Activated naive CD8-positive, alpha-beta T cell treated with anti-CD3 and anti-CD28 coated beads, Interleukin-2, amount 10 ng/mL, durations not matched to agents 7 days and 5 days (primary cell): ENCODE measurements around the gene AP3D1. TPM values are rescaled to one million over a fixed set of nuclear protein-coding genes. Genes with fewer than 3 reads are reported as not detected.

Experiments
- ATAC-seq: fragments of 150-1000 bp; cut with Tn5 transposase; one replicate; pipeline ENCODE4 v1.10.0; 2021; ENCODE audit warnings: low read depth, moderate library complexity
- POLR2A ChIA-PET: fragments of 350-600 bp; sonication (Branson Sonifier 250); formaldehyde crosslinking; loops from one replicate; lab custom pipeline; 2021; ENCODE audit warnings: antibody characterized with exemption; lab: Charles Lee
- DNase-seq: peaks from one replicate; pipeline ENCODE4 v3.0.0; 2021
- H3K27ac Mint-ChIP-seq: one replicate; pipeline ENCODE4 v1.8.0; 2022; ENCODE audit warnings: mild to moderate bottlenecking, mixed read lengths
- H3K27me3 Mint-ChIP-seq: one replicate; pipeline ENCODE4 v1.8.0; 2022; ENCODE audit warnings: mild to moderate bottlenecking, moderate library complexity, mixed read lengths
- H3K36me3 Mint-ChIP-seq: one replicate; pipeline ENCODE4 v1.8.0; 2021; ENCODE audit warnings: mild to moderate bottlenecking, mixed read lengths
- H3K4me1 Mint-ChIP-seq: one replicate; pipeline ENCODE4 v1.8.0; 2021; ENCODE audit warnings: mixed read lengths
- H3K4me3 Mint-ChIP-seq: one replicate; pipeline ENCODE4 v1.8.0; 2022; ENCODE audit warnings: mild to moderate bottlenecking, moderate library complexity, mixed read lengths
- H3K9me3 Mint-ChIP-seq: one replicate; pipeline ENCODE4 v1.8.0; 2021; ENCODE audit warnings: mixed read lengths
- total RNA-seq, 2 experiments: library from RNA; stranded (reverse); gene quantifications; one replicate each; pipeline ENCODE4 v1.2.3, GENCODE V29; 2021

AP3D1 gene
- total RNA-seq, 2 experiments from 2014 or later, result 92.6 to 96.5 TPM

DNA sequence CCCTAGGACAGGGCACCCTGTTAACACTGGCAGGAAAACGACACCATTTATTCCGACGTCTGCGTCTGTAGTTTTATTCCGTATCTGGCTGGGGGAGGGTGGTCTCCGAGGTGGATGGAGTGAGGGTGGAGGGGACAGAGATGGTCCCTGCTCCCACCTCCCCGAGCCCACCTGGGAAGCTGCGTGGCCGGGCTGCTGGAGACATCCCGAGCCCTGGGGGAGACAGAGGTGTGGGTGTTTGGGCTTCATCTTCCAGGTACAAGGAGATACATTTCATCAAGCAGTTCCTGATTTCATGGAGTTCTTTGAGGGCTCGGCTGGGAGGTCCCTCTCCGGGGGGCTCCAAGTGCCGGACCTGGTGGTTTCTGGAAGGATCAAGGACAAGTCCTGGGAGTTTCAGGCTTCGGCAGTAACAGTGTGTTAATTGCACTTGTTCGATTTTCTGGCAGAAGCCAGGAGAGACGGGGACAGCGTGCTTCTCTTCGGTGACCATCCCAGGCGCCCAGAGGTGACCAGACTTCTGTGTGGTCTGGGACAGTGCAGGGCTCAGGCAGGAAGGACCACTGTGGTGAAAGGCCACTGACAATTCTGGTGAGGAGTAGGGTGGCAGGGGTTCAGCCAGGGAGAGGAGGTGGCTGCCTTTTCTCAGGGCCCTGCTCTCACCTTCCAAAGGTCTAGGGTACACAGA is 80.2 kb downstream of the AP3D1 start:
- peak overlapping the region; percentile 58 for H3K27ac Mint-ChIP-seq
- H3K9me3 Mint-ChIP-seq, result no peaks in the 10 kb centered on the region
- H3K4me3 Mint-ChIP-seq, result peak overlapping the region; percentile 7
- H3K4me1 Mint-ChIP-seq, result peaks cover 13% of the 10 kb centered on the region
- H3K36me3 Mint-ChIP-seq, result peaks cover 23% of the 10 kb centered on the region
- DNase-seq (no peak), ATAC-seq (no peak)
- no peaks in the 10 kb centered on the region for H3K27me3 Mint-ChIP-seq
- POLR2A ChIA-PET, result interaction anchor here (1.0 to 2.4 kb wide), 2 partner anchors 12 to 19 kb away, joined by 4 to 10 read pairs; no protein-coding TSS in a partner anchor

DNA sequence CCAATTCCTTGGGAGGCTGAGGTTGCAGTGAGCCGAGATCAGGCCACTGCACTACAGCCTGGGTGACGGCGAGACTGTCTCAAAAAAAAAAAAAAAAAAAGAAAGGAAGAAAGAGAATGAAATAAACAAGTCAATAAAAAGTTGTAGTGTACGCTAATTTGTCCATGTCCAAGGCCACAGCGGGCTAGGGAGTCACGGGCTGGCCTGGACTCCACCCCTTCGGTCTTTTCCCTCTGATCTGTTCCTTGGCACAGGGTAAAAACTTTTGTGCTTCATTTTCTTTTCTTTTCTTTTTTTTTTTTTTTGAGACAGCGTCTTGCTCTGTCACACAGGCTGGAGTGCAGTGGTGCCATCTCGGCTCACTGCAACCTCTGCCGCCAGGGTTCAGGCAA is 80.9 kb downstream of the AP3D1 start:
- no peaks in the 10 kb centered on the region for H3K27me3 Mint-ChIP-seq
- POLR2A ChIA-PET, result interaction anchor here (0.6 to 2.4 kb wide), 7 partner anchors 12 to 140 kb away, joined by 3 to 10 read pairs (median 5); no protein-coding TSS in a partner anchor
- H3K9me3 Mint-ChIP-seq, result no peaks in the 10 kb centered on the region
- no peak overlapping the region for H3K4me3 Mint-ChIP-seq
- no peak for ATAC-seq
- H3K4me1 Mint-ChIP-seq, result peaks cover 13% of the 10 kb centered on the region
- DNase-seq, result no peak
- peaks cover 23% of the 10 kb centered on the region for H3K36me3 Mint-ChIP-seq
- no peak overlapping the region for H3K27ac Mint-ChIP-seq

DNA sequence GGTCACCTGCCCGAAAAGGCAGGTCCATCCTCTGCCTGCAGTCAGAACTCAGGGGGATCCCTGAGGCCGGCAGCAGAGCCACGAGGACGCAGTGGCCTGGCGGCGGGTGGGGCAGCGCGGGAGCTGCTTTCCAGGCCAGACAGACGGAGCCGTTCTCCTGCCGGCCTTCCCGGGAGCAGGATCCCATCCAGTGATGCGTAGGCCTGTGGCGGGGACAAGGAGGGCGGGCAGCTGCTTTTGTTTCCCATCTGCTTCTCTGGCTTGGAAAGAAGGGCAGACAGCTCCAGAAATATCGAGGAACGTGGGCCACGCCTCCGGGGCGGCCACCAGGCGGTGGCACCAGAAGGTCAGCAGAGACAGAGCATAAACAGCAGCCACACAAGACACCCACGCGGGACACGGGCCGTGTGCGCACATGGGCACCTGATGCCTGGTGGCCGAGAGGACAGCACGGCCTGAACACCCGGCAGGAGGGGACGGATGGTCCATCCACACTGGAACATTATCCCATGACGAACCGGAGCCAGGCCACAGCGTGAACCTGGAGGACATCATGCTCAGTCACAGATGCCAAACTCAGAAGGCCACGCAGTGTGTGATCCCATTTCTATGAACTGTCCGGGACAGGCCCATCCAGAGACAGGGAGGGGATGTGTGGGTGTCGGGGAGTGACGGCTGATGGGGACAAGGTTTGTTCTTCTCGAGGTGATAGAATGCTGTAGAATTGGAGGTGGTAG is 86.4 kb downstream of the AP3D1 start:
- Mint-ChIP-seq H3K36me3 (peaks cover 2% of the 10 kb centered on the region), H3K9me3 (no peaks in the 10 kb centered on the region), H3K27me3 (no peaks in the 10 kb centered on the region), H3K4me1 (peaks cover 19% of the 10 kb centered on the region), H3K4me3 (no peak overlapping the region), H3K27ac (no peak overlapping the region)
- ATAC-seq, result no peak
- no peak for DNase-seq
- POLR2A ChIA-PET, result interaction anchor here (0.6 kb wide), 1 partner anchor 168 kb away, joined by 3 read pairs; no protein-coding TSS in a partner anchor

DNA sequence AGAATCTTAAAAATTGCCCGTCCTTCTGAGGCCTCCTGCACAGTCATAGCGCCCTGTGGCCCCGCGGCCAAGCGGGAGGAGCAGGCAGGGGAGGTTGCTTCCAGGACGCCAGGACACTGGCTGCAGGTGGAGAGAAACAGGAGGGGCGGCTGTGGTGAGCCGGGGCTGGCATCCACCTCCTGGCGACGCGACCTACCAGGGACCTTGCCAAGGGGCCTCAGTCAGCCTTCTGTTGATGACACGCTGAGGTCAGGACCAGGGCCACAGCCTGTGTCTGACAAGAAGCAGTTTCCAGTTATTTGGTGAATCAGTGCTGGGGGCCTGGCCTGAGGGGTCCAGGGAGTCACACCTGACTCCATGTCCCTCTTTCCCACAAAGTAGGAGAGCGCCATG is 87.0 kb downstream of the AP3D1 start:
- Mint-ChIP-seq H3K4me3 (no peak overlapping the region), H3K27ac (no peak overlapping the region), H3K36me3 (peaks cover 2% of the 10 kb centered on the region), H3K9me3 (no peaks in the 10 kb centered on the region), H3K4me1 (peaks cover 16% of the 10 kb centered on the region), H3K27me3 (no peaks in the 10 kb centered on the region)
- POLR2A ChIA-PET, result interaction anchor here (0.6 kb wide), 1 partner anchor 168 kb away, joined by 3 read pairs; no protein-coding TSS in a partner anchor
- ATAC-seq, result no peak
- no peak for DNase-seq

DNA sequence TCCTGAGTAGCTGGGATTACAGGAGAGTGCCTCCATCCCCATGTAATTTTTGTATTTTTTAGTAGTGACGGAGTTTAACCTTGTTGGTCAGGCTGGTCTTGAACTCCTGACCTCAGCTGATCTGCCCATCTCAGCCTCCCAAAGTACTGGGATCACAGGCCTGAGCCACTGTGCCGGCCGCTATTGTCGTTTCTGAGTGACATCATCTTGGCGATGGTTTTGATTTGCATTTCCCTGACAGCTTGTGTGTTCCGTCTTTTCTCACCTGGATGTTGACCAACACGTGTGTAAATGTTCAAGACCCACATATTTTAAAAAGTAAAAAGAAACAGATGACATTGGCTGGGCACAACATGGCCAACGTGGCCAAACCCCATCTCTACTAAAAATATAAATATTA is 87.5 kb downstream of the AP3D1 start:
- H3K36me3 Mint-ChIP-seq, result peaks cover 2% of the 10 kb centered on the region
- H3K27me3 Mint-ChIP-seq, result no peaks in the 10 kb centered on the region
- peaks cover 17% of the 10 kb centered on the region for H3K4me1 Mint-ChIP-seq
- DNase-seq (no peak), ATAC-seq (no peak)
- H3K27ac Mint-ChIP-seq, result peak overlapping the region; percentile 25
- no peak overlapping the region for H3K4me3 Mint-ChIP-seq
- no peaks in the 10 kb centered on the region for H3K9me3 Mint-ChIP-seq
- POLR2A ChIA-PET, result interaction anchor here (1.0 to 4.6 kb wide), 2 partner anchors 13 to 21 kb away, joined by 3 to 73 read pairs; partner anchors contain the start of gene MKNK2

- no peak for DNase-seq
- Mint-ChIP-seq H3K27ac (peak overlapping the region; percentile 90), H3K4me1 (peaks cover 17% of the 10 kb centered on the region), H3K9me3 (no peaks in the 10 kb centered on the region), H3K27me3 (no peaks in the 10 kb centered on the region), H3K4me3 (peak overlapping the region; percentile 91), H3K36me3 (no peaks in the 10 kb centered on the region)
- no peak for ATAC-seq
- POLR2A ChIA-PET, result interaction anchor here (0.6 to 4.6 kb wide), 7 partner anchors 12 to 121 kb away, joined by 3 to 73 read pairs (median 3); partner anchors contain the start of genes MKNK2 and MOB3A
Measured at GRCh38 chr19:2062770-2063169, 88.6 kb downstream of the AP3D1 start.

DNA sequence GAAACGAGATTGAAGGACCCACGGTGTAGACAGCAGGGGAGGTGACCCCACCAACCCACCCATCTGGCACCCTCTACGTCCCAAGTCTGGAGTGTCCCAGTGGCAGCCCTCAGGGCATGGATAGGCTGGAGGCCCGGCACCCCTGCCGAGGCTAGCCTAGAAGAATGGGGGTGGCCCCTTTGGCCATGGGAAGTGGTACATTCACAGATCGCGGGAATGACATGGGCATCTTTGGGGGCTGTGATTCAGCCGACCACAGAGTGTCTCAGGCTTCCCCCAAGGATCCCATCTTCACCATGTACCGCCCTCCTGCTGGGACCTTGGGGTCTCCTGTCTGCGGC is 89.0 kb downstream of the AP3D1 start:
- ATAC-seq, result no peak
- Mint-ChIP-seq H3K4me3 (peak overlapping the region; percentile 91), H3K9me3 (no peaks in the 10 kb centered on the region), H3K27me3 (no peaks in the 10 kb centered on the region), H3K4me1 (peaks cover 17% of the 10 kb centered on the region), H3K27ac (peak overlapping the region; percentile 90), H3K36me3 (no peaks in the 10 kb centered on the region)
- POLR2A ChIA-PET, result interaction anchor here (0.6 to 4.6 kb wide), 8 partner anchors 11 to 124 kb away, joined by 3 to 73 read pairs (median 6); partner anchors contain the start of genes MKNK2 and MOB3A
- no peak for DNase-seq

DNA sequence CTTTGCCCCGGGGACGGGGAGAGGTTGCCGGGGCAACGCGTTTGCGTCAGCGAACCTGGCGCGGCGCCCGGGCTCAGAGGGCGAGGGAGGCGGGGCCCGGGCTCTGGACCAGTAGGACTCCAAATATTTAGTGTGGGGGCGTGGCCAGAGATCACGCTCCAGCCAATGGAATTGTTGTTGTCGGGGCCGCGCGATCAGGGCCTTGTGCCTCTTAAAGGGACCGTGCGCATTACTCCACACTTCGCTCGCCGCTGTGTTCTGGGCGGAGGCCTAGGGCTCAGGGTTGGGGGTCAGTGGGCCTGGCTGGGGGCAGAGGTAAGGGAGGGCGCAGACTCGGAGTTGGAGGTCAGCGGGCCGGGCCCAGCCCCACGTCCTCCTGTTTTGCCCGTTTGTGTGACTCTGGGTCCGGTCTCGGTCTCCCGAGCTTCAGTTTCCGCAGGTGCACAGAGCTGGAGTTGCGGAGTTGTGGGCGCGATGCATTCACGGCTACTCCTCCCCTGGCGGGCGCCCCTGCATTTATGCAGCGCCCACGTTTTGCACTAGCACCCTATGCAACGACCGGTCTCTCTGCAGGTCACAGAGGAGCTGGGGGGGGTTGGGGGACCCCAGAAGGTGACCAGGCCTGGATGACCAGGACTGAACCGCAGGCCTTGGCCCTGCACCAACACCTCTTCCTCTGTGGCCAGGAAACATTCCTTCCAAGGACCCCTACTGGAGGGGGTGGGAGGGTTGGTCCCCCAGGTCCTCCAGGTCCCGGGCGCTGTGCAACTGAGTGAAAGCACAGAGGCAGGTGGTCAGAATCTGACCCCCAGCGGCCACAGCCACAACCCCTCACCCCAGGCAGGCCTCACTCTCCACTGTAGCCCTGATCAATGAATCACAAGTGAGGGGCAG is 89.6 kb downstream of the AP3D1 start:
- Mint-ChIP-seq H3K4me1 (peaks cover 19% of the 10 kb centered on the region), H3K27me3 (no peaks in the 10 kb centered on the region), H3K9me3 (no peaks in the 10 kb centered on the region), H3K27ac (peak overlapping the region; percentile 90), H3K36me3 (no peaks in the 10 kb centered on the region), H3K4me3 (peak overlapping the region; percentile 91)
- peak; percentile 91 for ATAC-seq
- peak; percentile 100 for DNase-seq
- POLR2A ChIA-PET, result interaction anchor here (0.5 to 4.6 kb wide), 9 partner anchors 11 to 764 kb away, joined by 3 to 73 read pairs (median 6); partner anchors contain the start of genes MKNK2 and MOB3A

DNA sequence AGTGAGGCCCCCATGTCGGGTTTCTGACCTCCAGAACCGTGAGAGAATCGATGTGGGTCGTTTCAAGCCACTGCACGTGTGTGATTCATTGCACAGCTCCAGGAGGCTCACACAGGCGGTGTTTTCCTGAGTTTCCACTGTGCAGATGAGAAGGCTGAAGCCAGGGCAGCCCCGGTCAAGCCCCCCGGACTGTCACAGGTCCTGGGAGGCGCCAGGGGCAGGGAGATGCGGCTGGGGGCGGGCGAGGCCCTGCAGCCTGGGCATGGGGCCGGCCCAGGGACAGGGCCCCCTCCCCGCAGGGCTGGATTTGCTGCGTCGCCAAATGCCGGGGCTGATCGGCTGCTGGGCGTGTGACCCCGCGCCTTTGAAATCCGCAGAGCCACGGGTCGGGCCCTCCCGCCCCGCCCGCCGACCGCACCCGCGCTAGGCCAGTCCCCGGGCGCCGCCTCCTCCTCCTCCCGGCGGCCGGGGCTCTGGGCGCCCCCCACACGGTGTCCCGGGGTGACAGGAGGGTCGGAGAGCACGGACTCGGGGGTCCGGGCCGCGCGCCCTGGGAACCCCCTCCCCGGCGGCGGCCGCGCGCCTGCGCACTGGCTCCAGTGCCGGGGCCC is 90.4 kb downstream of the AP3D1 start:
- DNase-seq (no peak), ATAC-seq (peak; percentile 40)
- Mint-ChIP-seq H3K27ac (peak overlapping the region; percentile 98), H3K9me3 (no peaks in the 10 kb centered on the region), H3K36me3 (no peaks in the 10 kb centered on the region), H3K4me1 (peaks cover 23% of the 10 kb centered on the region), H3K27me3 (no peaks in the 10 kb centered on the region), H3K4me3 (peak overlapping the region; percentile 91)
- POLR2A ChIA-PET, result interaction anchor here (0.5 to 4.6 kb wide), 10 partner anchors 10 to 763 kb away, joined by 3 to 73 read pairs (median 5); partner anchors contain the start of genes MKNK2 and MOB3A

DNA sequence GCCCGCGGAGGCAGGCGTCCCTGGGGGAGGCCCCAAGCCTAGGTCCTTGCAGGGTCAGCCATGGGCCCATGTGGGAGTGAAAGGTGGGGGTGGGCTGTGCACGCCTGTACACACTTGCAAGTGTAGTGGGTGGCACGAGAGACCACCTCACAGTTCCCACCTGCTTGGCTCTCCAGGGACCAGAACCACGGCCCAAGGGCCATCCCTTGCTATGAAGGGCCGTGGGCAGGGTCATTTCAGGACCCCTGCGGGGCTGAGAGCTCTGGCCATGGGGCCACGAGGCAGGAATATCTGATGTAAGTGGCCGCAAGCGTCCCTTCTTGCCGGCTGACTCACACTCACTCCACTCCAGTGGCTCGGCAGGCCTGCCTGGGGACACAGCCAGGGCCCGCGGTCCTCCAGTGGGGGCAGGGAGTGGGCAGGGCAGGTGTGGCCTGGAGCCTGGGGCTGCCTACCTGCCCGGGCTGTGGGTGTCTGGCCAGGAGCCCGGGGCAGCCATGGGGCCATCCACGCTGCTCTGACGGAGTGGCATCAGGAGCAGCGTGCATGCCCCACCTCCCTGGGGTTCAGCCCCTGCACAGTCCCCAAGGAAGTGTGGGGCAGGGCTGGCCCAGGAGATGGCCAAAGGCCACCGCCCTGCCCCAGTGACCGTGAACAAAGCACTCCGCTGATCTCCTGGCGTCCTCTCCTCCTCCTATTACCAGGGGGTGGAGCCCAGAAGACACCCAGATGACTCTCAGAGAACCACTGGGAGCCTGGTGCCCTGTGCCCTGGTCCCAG is 91.8 kb downstream of the AP3D1 start:
- no peak for DNase-seq
- Mint-ChIP-seq H3K27me3 (no peaks in the 10 kb centered on the region), H3K4me1 (peaks cover 32% of the 10 kb centered on the region), H3K4me3 (peak overlapping the region; percentile 90), H3K27ac (peak overlapping the region; percentile 98), H3K9me3 (no peaks in the 10 kb centered on the region), H3K36me3 (no peaks in the 10 kb centered on the region)
- no peak for ATAC-seq
- POLR2A ChIA-PET, result interaction anchor here (1.2 to 4.6 kb wide), 4 partner anchors 9 to 24 kb away, joined by 4 to 73 read pairs (median 16); partner anchors contain the start of gene MKNK2

GRCh38 chr19:2058570-2059421 is 92.6 kb downstream of the AP3D1 start:
- ATAC-seq, result no peak
- POLR2A ChIA-PET, result interaction anchor here (1.2 to 1.5 kb wide), 2 partner anchors 9 to 17 kb away, joined by 4 read pairs; no protein-coding TSS in a partner anchor
- Mint-ChIP-seq H3K36me3 (no peaks in the 10 kb centered on the region), H3K27ac (peak overlapping the region; percentile 87), H3K4me3 (peak overlapping the region; percentile 13), H3K9me3 (no peaks in the 10 kb centered on the region), H3K4me1 (peaks cover 33% of the 10 kb centered on the region), H3K27me3 (no peaks in the 10 kb centered on the region)
- no peak for DNase-seq
